ENCODE results near the gene PIP5K1B.

PIP5K1B gene

DNA sequence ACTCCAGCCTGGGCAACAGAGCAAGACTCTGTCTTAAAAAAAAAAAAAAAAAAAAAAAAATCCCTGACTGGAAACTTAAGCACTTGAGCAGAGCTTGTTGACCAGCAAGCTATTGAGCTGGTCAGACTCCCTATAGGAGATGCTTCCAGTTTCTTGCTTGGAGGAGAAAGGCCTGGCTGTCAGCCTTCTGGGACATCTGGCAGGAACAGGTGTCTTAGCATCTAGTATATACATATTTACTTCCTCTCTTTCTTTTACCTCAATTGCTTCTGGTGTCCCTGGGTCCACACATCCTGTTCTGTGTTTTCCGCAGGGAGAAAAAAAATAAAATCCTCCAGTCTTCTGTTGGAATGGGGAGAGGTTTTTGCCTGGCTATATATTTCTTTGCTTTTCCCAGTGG, 248.7 kb downstream of the PIP5K1B start:
- no peak for DNase-seq (ENCODE audit: low read depth)

DNA sequence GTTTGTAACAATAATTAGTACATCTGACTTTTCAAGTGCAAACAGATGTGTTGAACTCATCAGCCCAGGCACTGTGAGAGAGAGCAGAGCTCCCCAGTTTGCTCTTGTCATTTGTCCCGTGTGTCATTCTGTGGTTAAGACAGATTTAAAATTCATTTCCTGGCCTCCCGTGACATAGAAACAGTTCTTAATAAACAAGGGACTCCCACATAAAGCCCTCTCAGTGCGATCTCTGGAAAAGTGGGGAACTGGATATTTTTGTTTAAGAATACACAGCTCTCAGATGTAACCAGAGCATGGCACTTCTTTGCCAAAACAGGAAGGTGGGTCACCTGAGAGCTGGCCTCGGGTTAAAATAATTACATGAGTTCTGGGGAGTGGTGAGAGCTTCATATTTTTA, 250.3 kb downstream of the PIP5K1B start:
- no peak for DNase-seq (ENCODE audit: low read depth)

DNA sequence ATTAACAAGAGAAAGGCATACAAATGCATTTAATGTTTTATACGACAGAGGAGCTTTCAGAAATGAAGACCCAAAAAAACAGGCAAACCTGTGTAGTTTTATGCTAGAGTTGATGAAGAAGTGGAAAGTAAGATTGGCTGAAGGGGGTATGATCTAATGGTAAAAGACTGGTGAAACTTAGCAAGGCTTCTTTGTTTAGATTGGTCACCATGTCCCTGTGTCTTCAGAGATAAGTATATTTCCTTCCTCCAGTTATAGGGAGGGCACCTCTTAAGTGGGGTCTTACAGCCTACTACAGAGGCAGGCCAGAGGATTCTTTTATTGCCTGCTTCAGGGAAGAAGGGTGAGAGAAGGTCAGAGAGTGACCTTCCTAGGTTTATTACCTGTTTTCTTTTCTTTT, 252.4 kb downstream of the PIP5K1B start:
- DNase-seq (ENCODE audit: low read depth) = no peak

GRCh38 chr9:68961587-68961986, 256.5 kb downstream of the PIP5K1B start:
- no peak for DNase-seq (ENCODE audit: low read depth)

DNA sequence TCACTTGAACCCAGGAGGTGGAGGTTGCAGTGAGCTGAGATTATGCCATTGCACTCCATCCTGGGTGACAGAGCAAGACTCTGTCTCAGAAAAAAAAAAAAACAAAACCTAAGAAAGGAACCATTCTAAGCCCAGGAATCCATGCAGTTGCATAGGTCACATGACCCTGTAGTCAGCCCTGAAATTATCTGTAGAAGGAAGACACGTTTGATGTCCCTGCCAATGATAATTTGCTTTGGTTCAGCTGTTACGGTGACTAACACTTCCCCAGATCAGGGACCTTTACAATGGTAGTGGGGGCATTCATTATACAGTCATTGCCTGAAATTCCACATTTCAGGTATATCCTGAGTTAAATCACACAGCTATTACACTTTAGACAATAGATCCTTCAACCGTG, 258.4 kb downstream of the PIP5K1B start:
- no peak for DNase-seq (ENCODE audit: low read depth)

DNA sequence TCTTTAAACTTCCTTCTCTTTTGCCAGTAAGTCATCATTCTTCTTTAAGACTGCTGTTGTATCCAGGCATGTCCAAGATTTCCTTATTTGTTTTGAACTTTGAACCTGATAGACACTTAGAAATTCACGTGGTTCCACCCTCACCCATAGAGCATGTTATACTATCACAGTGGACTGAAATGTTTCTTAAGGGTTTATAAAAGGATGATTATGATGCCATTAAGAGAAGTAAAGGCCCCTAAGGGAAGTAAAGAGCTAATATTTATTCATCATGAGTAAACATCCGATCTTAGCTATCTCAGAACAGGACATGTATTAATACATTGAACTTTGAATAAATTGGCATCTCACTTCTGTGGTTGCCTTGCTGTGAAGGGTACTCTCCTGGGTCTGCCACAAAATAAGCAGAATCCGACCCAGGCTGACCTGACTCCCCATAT, 259.1 kb downstream of the PIP5K1B start:
- DNase-seq (ENCODE audit: low read depth) = no peak

- DNase-seq (ENCODE audit: low read depth) = no peak
Measured at GRCh38 chr9:68964765-68965164, 259.7 kb downstream of the PIP5K1B start.

DNA sequence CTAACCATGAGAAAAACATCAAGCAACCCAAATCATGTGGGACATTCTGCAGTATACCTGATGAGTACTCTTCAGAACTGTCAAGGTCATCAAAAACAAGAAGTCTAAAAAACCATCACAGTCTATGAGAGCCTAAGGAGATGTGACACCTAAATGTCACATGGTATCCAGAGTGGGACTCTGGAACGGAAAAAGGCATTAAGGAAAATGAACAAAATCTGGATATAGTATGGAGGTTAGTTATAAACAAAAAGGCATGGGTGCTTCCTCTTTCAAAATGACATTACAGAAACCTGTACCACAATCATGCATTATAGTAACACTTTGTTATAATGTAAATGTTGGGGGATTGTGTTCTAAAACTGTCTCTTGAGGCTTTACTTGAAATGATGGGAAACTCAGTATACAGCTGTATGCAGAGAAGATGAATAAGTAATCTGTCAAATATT, 261.5 kb downstream of the PIP5K1B start:
- DNase-seq (ENCODE audit: low read depth) = no peak

GRCh38 chr9:68967800-68968199, 262.8 kb downstream of the PIP5K1B start:
- DNase-seq (ENCODE audit: low read depth) = no peak

DNA sequence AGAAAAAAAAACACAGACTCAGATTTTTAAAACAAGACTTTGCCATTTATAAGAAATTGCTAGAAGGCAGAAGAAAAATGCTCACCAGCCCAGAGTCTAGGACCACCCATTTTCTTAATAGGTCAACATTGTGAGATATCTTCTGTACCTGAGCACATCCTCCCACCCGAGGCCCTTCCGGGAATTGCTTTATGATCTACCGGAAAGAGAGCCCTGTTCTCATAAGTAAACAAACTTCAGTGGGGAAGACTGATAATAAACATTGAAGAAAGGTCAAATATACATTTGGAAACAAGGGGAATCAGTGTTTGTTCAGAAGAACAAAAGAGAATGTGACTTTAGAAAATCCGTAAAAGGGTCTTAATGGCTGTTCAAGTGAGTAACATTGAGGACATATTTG, 264.5 kb downstream of the PIP5K1B start:
- DNase-seq (ENCODE audit: low read depth) = no peak

DNA sequence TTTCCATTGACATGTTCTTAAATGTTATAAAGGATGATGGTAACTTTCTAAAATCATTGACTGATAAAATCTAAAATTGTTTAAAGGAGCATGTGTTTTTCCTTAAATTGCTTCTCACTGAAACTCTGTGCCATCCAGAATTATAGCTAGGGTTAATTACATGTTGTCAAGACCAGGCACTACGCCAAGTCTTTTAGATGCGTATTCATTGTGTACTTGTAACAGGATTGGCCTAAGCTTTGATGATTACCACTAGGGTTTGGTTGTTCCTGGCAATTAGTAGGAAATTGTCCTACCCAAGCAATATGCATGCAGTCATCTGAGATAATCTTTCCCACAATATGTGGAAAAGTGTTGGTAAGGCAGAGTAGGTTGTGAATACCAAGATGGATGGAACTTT, 265.1 kb downstream of the PIP5K1B start:
- no peak for DNase-seq (ENCODE audit: low read depth)

DNA sequence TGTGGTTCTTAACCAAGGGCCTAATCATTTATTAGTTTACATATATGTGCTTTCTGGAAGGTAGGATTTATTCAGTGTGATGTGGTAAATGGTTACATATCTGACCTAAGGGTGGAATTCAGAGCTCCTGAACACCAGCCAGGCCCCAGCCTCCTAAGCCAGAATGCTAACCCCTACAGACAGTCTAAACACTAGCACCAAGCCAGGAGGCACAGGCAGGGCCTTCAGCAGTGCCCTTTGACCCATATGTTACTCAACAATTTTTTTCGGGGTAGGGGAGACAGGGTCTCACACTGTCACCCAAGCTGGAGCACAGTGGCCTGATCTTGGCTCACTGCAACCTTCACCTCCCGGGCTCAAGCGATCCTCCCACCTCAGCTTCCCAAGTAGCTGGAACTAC, 268.6 kb downstream of the PIP5K1B start:
- no peak for DNase-seq (ENCODE audit: low read depth)

DNA sequence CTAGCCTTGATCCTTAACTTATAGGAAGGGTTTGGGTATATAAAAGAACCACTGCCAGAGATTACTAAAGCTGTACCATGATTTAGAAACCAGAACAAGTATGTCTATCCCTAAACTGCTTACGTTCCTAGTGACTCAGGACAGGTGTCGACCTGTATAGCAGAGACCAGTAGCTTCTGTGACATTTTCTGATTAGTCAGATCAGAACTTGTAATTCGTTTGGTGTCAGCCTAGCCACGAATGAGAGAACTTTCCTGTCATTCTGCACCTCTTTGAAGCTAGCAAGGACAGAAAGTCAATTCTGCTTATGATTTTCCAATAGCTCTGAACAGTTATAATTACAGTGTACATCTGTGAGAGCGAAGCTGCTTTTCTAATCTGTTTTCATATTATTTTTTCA, 269.4 kb downstream of the PIP5K1B start:
- no peak for DNase-seq (ENCODE audit: low read depth)

GRCh38 chr9:68974901-68975300, 269.9 kb downstream of the PIP5K1B start:
- DNase-seq (ENCODE audit: low read depth) = no peak

- no peak for DNase-seq (ENCODE audit: low read depth)
Measured at GRCh38 chr9:68975365-68976043, 270.5 kb downstream of the PIP5K1B start.

- DNase-seq (ENCODE audit: low read depth) = no peak
Measured at GRCh38 chr9:68978066-68978465, 273.0 kb downstream of the PIP5K1B start.

DNA sequence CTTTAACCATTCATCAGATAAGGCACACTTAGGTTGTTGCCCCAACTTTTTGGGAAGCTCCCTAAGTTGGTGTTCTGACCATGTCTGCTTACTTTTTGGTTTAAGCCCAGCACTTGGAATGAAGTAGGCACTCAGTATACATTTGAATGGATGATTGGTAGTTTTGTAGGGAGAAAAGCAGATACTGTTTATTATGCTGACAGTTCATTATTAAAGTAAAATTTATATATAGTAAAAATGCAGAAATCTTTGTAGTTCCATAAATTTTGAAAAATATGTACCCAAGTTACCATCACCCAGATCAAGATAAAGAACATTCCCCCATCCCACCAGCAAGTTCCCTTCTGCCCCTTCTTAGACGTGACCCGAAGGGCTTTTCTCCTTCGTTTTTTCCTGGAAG, 273.5 kb downstream of the PIP5K1B start:
- DNase-seq (ENCODE audit: low read depth) = no peak

DNA sequence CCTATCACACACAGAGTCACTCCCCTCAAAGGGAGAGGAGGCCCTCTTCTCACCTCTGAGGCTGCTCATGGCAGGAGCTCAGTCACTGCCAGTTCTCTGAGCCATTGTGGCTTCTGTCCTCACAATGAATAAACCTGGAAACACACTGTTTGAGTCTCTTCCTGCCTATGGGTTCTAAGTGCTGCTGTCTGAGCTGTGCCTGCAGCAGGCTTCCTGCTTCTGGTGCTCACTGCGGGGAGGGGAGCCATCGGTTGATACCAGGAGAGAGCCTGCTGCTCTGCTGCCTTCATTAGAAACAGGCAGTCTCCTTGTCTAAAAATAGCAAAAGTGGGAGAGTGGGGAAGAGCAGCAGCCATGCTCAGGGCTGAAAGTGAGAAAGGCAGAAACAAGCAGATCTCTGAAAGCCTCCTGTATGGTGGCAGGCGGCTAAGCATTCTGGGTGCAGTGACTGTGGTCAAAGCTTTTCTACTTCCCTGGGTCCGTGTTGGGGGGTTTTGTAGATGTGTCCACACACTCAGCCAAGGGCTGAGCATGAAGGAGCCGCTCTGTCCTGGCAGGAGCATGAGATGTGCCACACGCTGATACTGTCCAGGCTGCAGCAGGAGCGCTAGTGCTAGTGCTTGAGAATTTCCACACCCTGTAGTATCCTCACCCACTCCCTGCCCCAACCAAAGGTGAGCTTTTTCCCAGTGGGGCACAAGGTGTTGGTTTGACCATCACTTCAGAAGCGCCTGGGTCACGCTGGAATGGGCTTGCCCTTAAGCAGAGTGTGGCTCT, 274.7 kb downstream of the PIP5K1B start:
- DNase-seq (ENCODE audit: low read depth) = no peak

DNA sequence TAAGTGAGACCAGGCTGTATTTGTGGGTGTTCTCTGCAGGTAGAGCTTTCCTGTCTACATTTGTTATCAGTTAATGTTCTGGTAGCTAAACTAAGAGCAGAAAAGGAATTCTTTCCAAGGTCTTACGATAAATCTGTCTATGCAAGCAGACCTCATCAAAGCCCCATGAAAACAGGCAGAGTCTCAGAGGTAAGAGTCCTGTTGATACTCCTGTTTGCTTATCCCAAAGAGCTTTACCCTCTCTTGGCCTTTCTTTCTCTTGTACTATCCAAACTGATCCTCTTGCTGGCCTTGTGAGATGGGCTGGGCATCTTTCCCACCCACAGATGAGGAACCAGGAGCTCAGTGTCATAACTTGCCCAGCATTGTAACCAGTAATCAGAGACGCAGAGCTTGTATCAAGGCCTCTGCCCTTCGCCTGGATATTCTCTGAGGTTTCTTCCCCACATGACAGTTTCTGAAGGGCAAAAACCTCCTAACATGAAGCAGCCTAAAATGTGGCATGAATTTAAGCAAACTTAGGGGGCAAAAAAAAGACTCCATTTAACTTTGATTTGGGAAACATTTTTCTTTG, 275.4 kb downstream of the PIP5K1B start:
- DNase-seq (ENCODE audit: low read depth) = no peak

GRCh38 chr9:68981789-68982188, 276.7 kb downstream of the PIP5K1B start:
- DNase-seq (ENCODE audit: low read depth) = peak; percentile 18

GRCh38 chr9:68983008-68983411, 278.0 kb downstream of the PIP5K1B start:
- DNase-seq (ENCODE audit: low read depth) = no peak

DNA sequence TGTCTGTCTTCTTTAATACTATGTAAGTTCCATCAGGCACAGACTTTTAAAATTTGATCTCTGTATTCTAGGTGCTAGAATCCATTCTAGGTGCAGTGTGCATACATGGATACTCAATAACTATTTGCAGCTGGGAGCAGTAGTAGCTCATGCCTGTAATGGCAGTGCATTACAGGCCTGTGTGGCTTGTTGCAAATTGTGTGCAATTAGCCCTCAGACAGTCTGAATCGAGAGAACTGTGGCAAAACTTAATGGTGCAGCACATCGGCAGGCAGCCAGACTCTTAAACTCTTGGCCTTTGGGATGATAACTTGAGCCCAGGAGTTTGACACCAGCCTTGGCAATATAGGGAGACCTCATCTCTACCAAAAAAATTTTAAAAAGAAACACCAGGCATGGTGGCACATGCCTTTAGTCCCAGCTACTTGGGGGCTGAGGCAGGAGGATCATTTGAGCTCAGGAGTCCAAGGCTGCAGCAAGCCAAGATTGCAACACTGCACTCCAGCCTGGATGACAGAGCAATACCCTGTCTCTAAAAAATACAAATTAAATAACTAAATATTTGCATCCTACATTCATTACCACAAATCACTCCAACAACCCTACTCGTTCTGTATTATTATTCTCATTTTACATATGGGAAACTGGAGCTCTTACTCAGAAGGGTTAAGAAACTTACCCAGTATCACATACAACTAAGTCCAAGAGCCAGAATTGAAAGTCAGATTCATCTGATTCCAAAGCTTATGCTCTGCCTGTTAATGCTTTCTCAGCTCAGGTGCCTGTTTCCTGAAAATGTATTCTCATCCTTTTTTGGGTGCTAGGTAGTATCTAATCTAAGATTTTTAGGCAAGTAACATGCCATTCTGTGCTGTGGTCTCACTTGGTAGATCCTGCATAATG, 278.7 kb downstream of the PIP5K1B start:
- no peak for DNase-seq (ENCODE audit: low read depth)

Data from EH (cell line).